ENCODE measurements around the gene CPAMD8.

DNA sequence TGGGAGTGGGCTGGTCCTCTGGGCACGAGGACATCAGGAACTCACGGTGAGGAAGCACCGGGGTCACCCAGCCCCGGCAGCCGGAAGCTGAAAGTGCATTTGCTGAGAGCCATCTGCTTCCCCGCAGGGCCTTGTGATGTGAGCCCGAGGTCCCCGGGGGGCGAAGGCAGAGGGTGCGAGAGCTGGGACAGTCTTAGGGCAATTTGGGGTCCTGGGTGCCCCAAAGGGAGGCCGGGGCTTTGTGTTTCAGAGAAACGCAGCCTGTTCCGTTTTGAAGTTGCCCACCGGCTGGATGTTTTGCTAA is 133.0 kb downstream of the CPAMD8 start:
- TF ChIP-seq POLR2A (IDR thresholded peaks at IDR 0.05), result no peak
- TF ChIP-seq, protein P1, sequence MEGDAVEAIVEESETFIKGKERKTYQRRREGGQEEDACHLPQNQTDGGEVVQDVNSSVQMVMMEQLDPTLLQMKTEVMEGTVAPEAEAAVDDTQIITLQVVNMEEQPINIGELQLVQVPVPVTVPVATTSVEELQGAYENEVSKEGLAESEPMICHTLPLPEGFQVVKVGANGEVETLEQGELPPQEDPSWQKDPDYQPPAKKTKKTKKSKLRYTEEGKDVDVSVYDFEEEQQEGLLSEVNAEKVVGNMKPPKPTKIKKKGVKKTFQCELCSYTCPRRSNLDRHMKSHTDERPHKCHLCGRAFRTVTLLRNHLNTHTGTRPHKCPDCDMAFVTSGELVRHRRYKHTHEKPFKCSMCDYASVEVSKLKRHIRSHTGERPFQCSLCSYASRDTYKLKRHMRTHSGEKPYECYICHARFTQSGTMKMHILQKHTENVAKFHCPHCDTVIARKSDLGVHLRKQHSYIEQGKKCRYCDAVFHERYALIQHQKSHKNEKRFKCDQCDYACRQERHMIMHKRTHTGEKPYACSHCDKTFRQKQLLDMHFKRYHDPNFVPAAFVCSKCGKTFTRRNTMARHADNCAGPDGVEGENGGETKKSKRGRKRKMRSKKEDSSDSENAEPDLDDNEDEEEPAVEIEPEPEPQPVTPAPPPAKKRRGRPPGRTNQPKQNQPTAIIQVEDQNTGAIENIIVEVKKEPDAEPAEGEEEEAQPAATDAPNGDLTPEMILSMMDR (IDR thresholded peaks at IDR 0.05), result no peak
